HepG2 (cell line): ENCODE measurements around the gene TBC1D22A. TPM values are rescaled to one million over a fixed set of nuclear protein-coding genes. Genes with fewer than 3 reads are reported as not detected.

Experiments
- ATAC-seq: fragments of 200-7000 bp; cut with Tn5 transposase; 3 replicates; pipeline ENCODE4 v1.9.1; 2020; ENCODE audit warnings: mild to moderate bottlenecking, moderate library complexity
- BruUV-seq: library from RNA; stranded (reverse); fragments of 400-500 nt; replicated peaks from 2 replicates; lab custom pipeline; 2021; lab: Mats Ljungman, UMichigan
- CTCF ChIA-PET: fragments of 300-600 bp; formaldehyde crosslinking; extraction: SDS; loops from one replicate; lab custom pipeline; 2021; ENCODE audit warnings: low total read pairs, inconsistent platforms, low intra/inter-chr PET ratio; lab: Yijun Ruan, JAX
- POLR2A ChIA-PET: fragments of 350-600 bp; sonication (Branson Sonifier 250); formaldehyde crosslinking; loops from one replicate; lab custom pipeline; 2020; ENCODE audit warnings: antibody characterized with exemption, inconsistent platforms; lab: Yijun Ruan, JAX
- DNase-seq: peaks from one replicate; pipeline ENCODE4 v3.0.0-alpha.2; 2015; ENCODE audit warnings: low spot score
- FAIRE-seq: peaks from 3 replicates; lab custom pipeline; 2011; peaks lifted over from hg19 to GRCh38; lab: Jason Lieb, UNC
- H2AFZ ChIP-seq: one replicate; pipeline ENCODE4 v1.6.1; 2011; ENCODE audit warnings: low read length, inconsistent platforms
- H3K27ac ChIP-seq: fragments of 300-600 bp; 3 replicates; pipeline ENCODE4 v1.8.0; 2011; ENCODE audit warnings: mixed run types, mild to moderate bottlenecking, mixed read lengths, low read length, inconsistent platforms; ENCODE audit not compliant: insufficient read depth; ENCODE audit errors: extremely low read length
- H3K27me3 ChIP-seq, 2 experiments: fragments of 200-600 bp in 1 of 2; 2 replicates in 1 of 2; 3 replicates in 1 of 2; pipeline versions ENCODE4 v1.6.0 to v1.8.0; 2011; ENCODE audit warnings: low read length in 2 of 2, mild to moderate bottlenecking in 2 of 2, moderate library complexity in 2 of 2, inconsistent platforms in 1 of 2; ENCODE audit not compliant: insufficient read depth in 2 of 2, control insufficient read depth in 1 of 2
- H3K36me3 ChIP-seq, 2 experiments: fragments of 200-600 bp in 1 of 2; replicated peaks in 1 of 2; 2 replicates in 1 of 2; 3 replicates in 1 of 2; pipeline versions ENCODE4 v1.5.1 to v1.8.0; 2011; ENCODE audit warnings: low read length in 2 of 2, inconsistent platforms in 1 of 2; ENCODE audit not compliant: insufficient read depth in 2 of 2, control insufficient read depth in 1 of 2
- H3K4me1 ChIP-seq: 2 replicates; pipeline ENCODE4 v1.5.1; 2012; ENCODE audit warnings: low read length, inconsistent platforms; ENCODE audit not compliant: insufficient read depth
- H3K4me2 ChIP-seq: 2 replicates; pipeline ENCODE4 v1.6.0; 2011; ENCODE audit warnings: low read depth, low read length, inconsistent platforms
- H3K4me3 ChIP-seq, 3 experiments: fragments of 200-600 bp in 1 of 3; sonication (generic), shearing (Covaris generic) in 1 of 3; replicated peaks in 1 of 3; 2 replicates each; pipeline ENCODE4 v1.5.1; 2011 to 2016; ENCODE audit warnings: low read length in 3 of 3, inconsistent platforms in 2 of 3, low read depth in 2 of 3, mild to moderate bottlenecking in 2 of 3, control low read depth in 1 of 3, mixed read lengths in 1 of 3; ENCODE audit not compliant: insufficient read depth in 1 of 3
- H3K79me2 ChIP-seq: one replicate; pipeline ENCODE4 v1.6.1; 2011; ENCODE audit warnings: low read length, inconsistent platforms; ENCODE audit not compliant: insufficient read depth
- H3K9ac ChIP-seq: 2 replicates; pipeline ENCODE4 v1.6.0; 2011; ENCODE audit warnings: mild to moderate bottlenecking, low read depth, low read length, inconsistent platforms; ENCODE audit not compliant: insufficient read depth
- H3K9me3 ChIP-seq: 2 replicates; pipeline ENCODE4 v1.5.1; 2012; ENCODE audit warnings: mild to moderate bottlenecking, low read length
- H4K20me1 ChIP-seq: 2 replicates; pipeline ENCODE4 v1.6.0; 2011; ENCODE audit warnings: inconsistent platforms, mild to moderate bottlenecking, low read length, moderate library complexity; ENCODE audit not compliant: insufficient read depth
- CREBL2 ChIP-seq: sonication (generic); formaldehyde crosslinking; IDR thresholded peaks from 2 replicates; pipeline ENCODE4 v1.8.1; 2023; ENCODE audit warnings: missing genetic modification reagents, mild to moderate bottlenecking, borderline replicate concordance
- HCFC1 ChIP-seq: fragments of 150-350 bp; IDR thresholded peaks from 2 replicates; pipeline ENCODE4 v1.6.1; 2014; ENCODE audit warnings: low read depth, low read length
- HOXA5 ChIP-seq: sonication (generic); formaldehyde crosslinking; IDR thresholded peaks from 2 replicates; pipeline ENCODE4 v1.4.0; 2020; ENCODE audit warnings: missing genetic modification reagents
- IRF1 ChIP-seq: sonication (generic); formaldehyde crosslinking; IDR thresholded peaks from 2 replicates; pipeline ENCODE4 v1.4.0; 2020; ENCODE audit warnings: low read depth, mild to moderate bottlenecking, missing genetic modification reagents
- JUN ChIP-seq: sonication (generic); formaldehyde crosslinking; IDR thresholded peaks from 2 replicates; pipeline ENCODE4 v1.4.0; 2020; ENCODE audit warnings: mild to moderate bottlenecking, missing genetic modification reagents
- MAFG ChIP-seq: sonication (generic); formaldehyde crosslinking; IDR thresholded peaks from 2 replicates; pipeline ENCODE4 v1.5.1; 2020; ENCODE audit warnings: mild to moderate bottlenecking, missing genetic modification reagents
- MEIS2 ChIP-seq: sonication (generic); formaldehyde crosslinking; IDR thresholded peaks from 2 replicates; pipeline ENCODE4 v1.9.0; 2021; ENCODE audit warnings: mild to moderate bottlenecking, missing genetic modification reagents
- MLX ChIP-seq: IDR thresholded peaks from 2 replicates; pipeline ENCODE4 v1.6.1; 2016
- PCBP1 ChIP-seq: fragments of 200-400 bp; formaldehyde crosslinking; IDR thresholded peaks from 2 replicates; pipeline ENCODE4 v1.6.1; 2017; ENCODE audit warnings: mild to moderate bottlenecking, low read depth, low read length, borderline replicate concordance
- SALL1 ChIP-seq: sonication (generic); formaldehyde crosslinking; IDR thresholded peaks from 2 replicates; pipeline ENCODE4 v1.8.0; 2022; ENCODE audit warnings: mild to moderate bottlenecking, missing genetic modification reagents
- ZBTB26 ChIP-seq: IDR thresholded peaks from 2 replicates; pipeline ENCODE4 v1.6.1; 2016; ENCODE audit warnings: missing compliant biosample characterization, missing genetic modification reagents, borderline replicate concordance
- ZNF318 ChIP-seq: sonication (generic); formaldehyde crosslinking; IDR thresholded peaks from 2 replicates; pipeline ENCODE4 v1.4.0; 2020; ENCODE audit warnings: mild to moderate bottlenecking, missing genetic modification reagents
- ZNF333 ChIP-seq: sonication (generic); formaldehyde crosslinking; IDR thresholded peaks from 2 replicates; pipeline ENCODE4 v1.4.0; 2020; ENCODE audit warnings: mild to moderate bottlenecking, missing genetic modification reagents, borderline replicate concordance
- WGBS: methylation state at CpG from one replicate; pipeline ENCODE4 v1.1.6; 2017; ENCODE audit warnings: low lambda C conversion rate; 5-methylcytosine and 5-hydroxymethylcytosine counted together
- in situ Hi-C: cut with HindIII; loops from 2 replicates; pipeline ENCODE4 v1.10.0; 2017; ENCODE audit warnings: low pct_unique_long_range_greater_than_20kb; ENCODE audit not compliant: extremely low pct_ligation_motif_present
- intact Hi-C: fragments of 100-400 bp; cut with micrococcal nuclease; formaldehyde crosslinking; loops from one replicate; pipeline ENCODE4 v1.10.0; 2022; ENCODE audit not compliant: unreplicated experiment
- polyA plus RNA-seq, 8 experiments: library from polyadenylated mRNA; depleted of rRNA in 3 of 8; stranded (reverse) in 7 of 8; unstranded in 1 of 8; fragments of >200 nt; fragmentation: Illumina TruSeq in 4 of 8; extraction: Trizol in 4 of 8; gene quantifications; 2 replicates each; pipeline versions ENCODE4 v1.2.1 to v1.2.3, GENCODE V29; 2011 to 2016; ENCODE audit warnings: low read depth in 4 of 8, missing spikeins in 1 of 8, mixed read lengths in 1 of 8; ENCODE audit not compliant: insufficient read depth in 1 of 8
- total RNA-seq, 5 experiments: library from RNA; depleted of rRNA; stranded (reverse); fragments of >200 nt; fragmentation: Illumina TruSeq; extraction: Trizol; gene quantifications; 2 replicates each; pipeline ENCODE4 v1.2.3, GENCODE V29; 2016; ENCODE audit warnings: low read depth in 1 of 5

The TBC1D22A gene
- total and polyA plus RNA-seq, 2 of the 13 experiments (the other 11 are each of a cell fraction or from before 2014, with no cell fraction given), result 17.3 to 18.0 TPM

- WGBS, result 98% methylated on average over 10 of the region's 10 CpGs
- ATAC-seq, result no peak
- in situ Hi-C loops, result no loop called here
These were observed 152.0 kb downstream of the TBC1D22A start for GRCh38 chr22:46914481-46914880.

More at GRCh38 chr22:46914481-46914880, 152.0 kb downstream of the TBC1D22A start:
- ChIA-PET CTCF (no interaction called here), POLR2A (no interaction called here)
- H3K9ac ChIP-seq, result no peak overlapping the region
- H3K27ac ChIP-seq, result no peak overlapping the region
- FAIRE-seq, result no peak
- intact Hi-C loops, result no loop called here
- TF ChIP-seq MLX (CRISPR knock-in tag), result no peak
- no peak for TF ChIP-seq ZNF333 (CRISPR knock-in tag)
- TF ChIP-seq ZBTB26 (CRISPR knock-in tag), result no peak
- TF ChIP-seq SALL1, result no peak
- no peak for TF ChIP-seq JUN (CRISPR knock-in tag)
- no peak for TF ChIP-seq PCBP1
- TF ChIP-seq MAFG (CRISPR knock-in tag), result no peak
- no peak for TF ChIP-seq IRF1
- TF ChIP-seq HCFC1, result no peak
- no peak for TF ChIP-seq ZNF318 (CRISPR knock-in tag)
- TF ChIP-seq HOXA5 (CRISPR knock-in tag), result no peak
- no peak for TF ChIP-seq CREBL2 (CRISPR knock-in tag)
- no peak for TF ChIP-seq MEIS2 (CRISPR knock-in tag)
- no peak for DNase-seq
- no peak overlapping the region for H2AFZ ChIP-seq
- no peaks in the 10 kb centered on the region for H3K9me3 ChIP-seq
- H3K27me3 ChIP-seq, result no peaks in the 10 kb centered on the region
- no peak overlapping the region for H3K4me2 ChIP-seq
- BruUV-seq, result no TSS peak
- H3K79me2 ChIP-seq, result no peaks in the 10 kb centered on the region
- H3K36me3 ChIP-seq, result peaks cover 13 to 44% of the 10 kb centered on the region in 2 experiments; a peak in 4 of 5 replicates
- H3K4me3 ChIP-seq, result no peak overlapping the region
- H3K4me1 ChIP-seq, result no peaks in the 10 kb centered on the region
- H4K20me1 ChIP-seq, result no peaks in the 10 kb centered on the region
